ENCODE measurements around the gene DCLK3.

DNA sequence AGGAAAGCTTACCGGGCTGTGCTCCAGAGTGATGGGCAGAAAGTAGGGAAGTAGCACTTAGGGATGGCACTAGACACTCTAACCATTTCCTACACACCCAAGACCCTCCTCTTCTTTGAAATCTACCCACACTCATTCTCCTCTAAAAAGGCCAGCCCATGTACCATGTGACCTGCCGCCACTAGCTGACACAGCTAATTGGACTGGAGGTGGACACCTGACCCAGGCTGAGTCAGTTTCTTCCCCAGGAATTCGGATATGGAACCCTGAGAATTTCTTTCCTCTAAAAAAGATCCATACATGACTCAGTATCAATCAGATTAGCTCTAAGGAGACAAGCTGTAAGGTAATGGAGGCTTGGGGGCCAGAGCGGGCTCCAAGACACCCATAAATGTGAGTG, 60.1 kb downstream of the DCLK3 start:
- TF ChIP-seq, protein P1, sequence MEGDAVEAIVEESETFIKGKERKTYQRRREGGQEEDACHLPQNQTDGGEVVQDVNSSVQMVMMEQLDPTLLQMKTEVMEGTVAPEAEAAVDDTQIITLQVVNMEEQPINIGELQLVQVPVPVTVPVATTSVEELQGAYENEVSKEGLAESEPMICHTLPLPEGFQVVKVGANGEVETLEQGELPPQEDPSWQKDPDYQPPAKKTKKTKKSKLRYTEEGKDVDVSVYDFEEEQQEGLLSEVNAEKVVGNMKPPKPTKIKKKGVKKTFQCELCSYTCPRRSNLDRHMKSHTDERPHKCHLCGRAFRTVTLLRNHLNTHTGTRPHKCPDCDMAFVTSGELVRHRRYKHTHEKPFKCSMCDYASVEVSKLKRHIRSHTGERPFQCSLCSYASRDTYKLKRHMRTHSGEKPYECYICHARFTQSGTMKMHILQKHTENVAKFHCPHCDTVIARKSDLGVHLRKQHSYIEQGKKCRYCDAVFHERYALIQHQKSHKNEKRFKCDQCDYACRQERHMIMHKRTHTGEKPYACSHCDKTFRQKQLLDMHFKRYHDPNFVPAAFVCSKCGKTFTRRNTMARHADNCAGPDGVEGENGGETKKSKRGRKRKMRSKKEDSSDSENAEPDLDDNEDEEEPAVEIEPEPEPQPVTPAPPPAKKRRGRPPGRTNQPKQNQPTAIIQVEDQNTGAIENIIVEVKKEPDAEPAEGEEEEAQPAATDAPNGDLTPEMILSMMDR (IDR thresholded peaks at IDR 0.05) = no peak
- no peak for TF ChIP-seq POLR2A (IDR thresholded peaks at IDR 0.05)
